ENCODE results near the gene ITSN2.

Gene ITSN2

DNA sequence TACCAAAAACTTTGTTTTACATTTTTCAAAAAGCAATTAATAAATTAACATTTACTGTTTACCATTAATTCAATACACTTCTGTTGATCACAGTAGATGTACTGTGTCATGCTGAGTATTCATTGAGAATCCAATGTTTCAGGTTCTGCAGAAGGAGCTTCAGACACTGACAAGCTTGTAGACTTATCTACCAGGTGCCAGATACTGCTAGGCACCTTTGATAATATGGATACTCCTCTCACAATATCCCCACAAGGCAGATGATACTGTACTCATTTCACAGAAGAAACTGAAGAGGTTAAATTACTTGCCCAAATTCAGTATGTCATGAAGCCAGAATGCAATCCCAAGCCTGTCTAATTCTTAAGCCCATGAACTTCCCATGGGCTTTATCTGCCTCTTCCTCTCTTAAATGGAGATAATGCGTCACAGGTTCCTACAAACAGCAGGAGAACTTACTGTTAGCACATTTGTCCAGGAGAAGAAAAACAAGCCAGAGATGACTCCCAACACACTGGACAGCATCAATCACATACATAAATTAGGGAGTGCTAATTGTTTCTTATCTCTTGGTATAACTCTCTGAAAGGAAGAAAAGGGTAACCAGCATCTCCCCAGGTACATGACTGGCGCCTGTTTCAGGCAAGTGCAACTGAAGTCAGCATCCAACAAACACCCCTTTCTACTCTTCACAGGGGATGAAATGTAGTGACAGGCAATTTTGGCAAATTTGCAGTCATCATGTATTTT, 27.4 kb downstream of the ITSN2 start:
- DNase-seq = no peak

DNA sequence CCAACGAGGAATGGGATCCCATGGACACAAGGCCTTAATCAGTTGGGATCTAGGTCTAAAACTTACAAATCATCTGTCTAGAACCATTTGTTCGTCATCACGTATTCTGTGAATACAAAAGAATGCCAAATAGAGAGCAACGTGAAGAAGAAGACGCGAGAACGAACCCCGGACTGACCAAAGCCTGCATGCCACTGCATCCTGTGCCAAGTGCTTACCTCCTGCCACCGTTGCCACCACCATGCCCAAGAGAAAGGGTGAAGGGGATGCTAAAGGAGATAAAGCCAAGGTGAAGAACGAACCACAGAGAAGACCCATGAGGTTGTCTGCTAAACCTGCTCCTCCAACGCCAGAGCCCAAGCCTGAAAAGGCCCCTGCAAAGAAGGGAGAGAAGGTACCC, 30.2 kb downstream of the ITSN2 start:
- no peak for DNase-seq

DNA sequence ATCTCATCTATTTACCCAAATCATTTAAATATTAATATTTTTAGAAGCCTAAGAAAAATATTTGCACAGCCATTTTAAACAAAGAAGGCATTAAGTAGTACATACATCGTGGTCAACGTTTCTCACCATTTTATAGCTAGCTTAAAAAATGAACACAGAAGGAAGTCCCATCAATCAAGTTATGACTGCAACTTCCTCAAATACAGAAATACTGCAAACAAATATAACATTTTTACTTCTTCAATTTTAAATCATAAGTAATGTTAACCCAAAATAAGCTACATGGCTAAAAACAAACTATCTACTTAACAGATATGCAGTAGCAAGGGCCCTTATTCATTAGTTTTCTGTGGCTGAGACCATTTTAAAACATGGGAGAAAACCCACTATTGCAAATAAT, 30.6 kb downstream of the ITSN2 start:
- peak in 1 of 5 experiments; percentile 8 for DNase-seq

DNA sequence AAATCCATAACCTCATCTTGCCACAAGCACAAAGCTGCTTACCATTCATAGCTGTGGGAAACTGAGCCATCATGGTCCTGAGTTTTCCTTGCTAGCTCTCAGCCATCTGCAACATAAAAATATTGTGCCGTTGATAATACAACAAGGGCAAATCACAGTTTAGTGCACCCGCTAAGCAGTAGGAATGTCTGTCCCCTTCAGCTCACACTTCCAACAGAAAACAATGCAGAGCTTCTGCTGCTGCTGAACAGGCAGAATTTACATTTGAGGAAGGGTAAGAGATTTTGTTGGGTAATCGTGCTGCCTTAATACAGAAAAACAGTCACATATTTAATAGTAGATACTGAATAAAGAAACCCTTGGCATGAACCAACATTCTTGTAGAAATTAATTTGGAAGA, 32.3 kb downstream of the ITSN2 start:
- no peak for DNase-seq

DNA sequence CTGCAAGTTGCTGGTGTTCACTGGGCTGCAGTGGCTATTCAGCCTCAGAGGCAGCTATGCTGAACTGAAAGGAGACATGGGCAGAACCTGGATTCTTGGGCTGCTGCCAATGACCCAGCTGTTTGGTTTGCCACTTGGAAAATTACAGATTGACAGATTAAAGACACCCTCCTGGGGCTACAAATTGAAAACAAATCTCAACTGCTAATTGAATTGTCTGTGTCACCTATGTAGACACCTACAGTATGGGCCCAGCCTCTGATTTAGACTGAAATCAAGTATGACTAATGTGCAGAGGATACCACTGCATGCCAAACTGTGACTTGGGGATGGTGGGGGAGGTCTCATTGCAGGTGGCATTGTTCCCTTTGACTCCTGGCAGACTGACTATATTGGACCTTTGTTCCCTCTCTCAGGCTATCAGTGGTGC, 42.8 kb downstream of the ITSN2 start:
- no peak for DNase-seq

DNA sequence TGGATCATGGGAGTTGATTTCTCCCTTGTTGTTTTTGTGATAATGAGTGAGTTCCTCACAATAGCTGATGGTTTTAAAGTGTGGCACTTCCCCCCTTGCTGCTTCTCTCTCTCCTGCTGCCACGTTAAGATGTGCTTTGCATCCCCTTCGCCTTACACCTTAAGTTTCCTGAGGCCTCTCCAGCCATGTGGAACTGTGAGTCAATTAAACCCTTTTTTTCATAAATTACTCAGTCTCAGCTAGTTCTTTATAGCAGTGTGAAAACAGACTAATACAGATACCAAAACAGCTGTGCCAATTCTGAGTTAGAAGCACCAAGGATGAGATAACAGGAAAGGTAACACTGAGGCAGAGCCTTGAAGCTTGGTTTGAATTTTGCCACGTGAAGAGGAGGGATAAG, 44.7 kb downstream of the ITSN2 start:
- peak in 1 of 5 experiments; percentile 10 for DNase-seq

DNA sequence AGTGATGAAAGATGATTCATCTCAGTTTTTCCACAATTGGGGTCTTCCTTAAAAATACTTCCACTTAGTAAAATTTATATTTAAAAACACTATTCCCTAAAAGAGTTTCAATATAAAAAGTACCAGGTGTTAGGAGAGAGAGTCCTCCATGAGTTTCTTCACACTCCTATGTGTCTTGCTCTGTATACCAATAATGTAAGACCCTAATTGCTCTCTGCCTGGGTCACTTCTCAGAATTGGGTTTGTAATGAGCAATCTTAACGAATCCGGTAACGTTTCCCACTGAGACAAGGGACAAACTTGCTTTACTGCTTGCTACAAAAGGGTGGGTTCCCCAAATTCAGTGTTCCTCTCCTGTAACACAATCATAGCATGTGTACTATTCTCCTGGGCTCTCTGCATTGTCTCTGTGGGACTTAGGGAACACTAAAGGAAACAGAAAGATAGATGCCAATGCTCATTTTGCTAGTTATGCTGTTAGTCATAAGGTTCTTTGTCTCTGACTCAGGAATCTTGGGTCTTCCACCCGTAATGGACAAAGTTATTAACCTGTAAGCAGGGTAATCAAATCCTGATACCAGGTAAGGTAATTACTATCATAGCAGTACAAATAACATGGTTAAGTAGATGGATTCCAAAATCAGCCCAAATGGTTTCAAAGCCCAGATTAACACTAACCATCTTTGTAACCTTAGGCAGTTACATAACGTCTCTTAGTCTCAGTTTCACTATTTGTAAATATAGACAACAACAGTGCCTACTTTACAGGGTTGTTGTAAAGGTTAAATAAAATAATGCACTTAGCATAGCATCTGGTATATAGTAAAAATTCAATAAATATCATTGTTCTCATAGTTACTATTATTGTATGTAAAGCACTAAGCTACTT, 46.3 kb downstream of the ITSN2 start:
- DNase-seq = peak in 1 of 5 experiments; percentile 1

DNA sequence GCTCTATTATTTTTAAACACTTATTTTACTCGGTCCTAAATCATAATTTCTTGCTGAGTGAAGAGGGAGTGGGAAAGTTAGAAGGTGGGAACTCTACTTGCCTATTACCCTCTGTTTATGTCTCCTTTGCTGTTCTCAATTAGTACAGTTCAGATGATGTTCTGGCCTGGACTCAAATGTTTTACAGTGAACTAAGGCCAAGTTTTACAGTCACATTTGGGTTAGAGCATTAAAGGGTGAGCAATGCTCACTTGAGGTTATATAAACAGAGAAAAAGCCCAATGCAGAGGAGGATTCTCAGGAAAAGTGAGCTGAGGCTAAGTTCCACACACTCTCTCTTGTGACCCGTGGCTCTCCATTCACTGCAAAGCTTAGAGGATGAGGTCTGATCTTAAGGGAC, 52.4 kb downstream of the ITSN2 start:
- DNase-seq = no peak

DNA sequence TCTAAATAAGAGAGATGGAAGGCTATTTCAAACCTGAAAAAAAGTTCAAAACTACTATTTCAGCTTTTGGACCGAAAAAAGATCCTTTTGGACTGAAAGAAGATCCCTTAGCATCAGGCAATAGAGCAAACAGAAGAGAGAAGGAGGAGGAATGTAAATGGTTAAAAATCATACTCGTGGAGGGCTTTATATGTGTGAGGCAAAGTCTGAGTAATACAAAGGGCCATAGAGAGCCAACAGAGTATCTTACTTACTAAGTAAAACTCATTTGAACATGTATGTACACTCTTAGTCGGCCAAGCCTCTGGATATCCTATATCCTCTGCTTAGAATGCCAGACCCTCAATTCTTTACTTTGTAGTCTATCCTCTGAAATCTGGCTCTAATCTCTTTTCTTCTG, 55.7 kb downstream of the ITSN2 start:
- no peak for DNase-seq

DNA sequence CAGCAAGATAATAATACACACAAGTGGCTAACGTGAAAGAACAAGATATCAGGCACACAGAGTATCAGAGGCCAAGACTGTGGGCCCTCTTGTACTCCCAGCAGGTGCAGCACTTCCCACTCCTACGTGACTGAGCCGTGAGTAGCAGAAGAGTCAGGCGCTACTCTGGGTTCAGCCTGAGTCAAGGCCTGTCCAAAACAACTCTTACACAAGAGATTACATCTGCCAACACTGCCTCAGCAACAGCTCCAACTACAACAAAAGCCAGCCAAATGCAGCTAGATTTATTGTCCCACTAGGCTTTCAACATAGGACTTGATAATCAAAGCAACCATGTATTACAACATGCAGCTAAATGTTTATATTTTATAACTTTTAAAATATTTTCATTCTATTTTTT, 56.2 kb downstream of the ITSN2 start:
- no peak for DNase-seq

DNA sequence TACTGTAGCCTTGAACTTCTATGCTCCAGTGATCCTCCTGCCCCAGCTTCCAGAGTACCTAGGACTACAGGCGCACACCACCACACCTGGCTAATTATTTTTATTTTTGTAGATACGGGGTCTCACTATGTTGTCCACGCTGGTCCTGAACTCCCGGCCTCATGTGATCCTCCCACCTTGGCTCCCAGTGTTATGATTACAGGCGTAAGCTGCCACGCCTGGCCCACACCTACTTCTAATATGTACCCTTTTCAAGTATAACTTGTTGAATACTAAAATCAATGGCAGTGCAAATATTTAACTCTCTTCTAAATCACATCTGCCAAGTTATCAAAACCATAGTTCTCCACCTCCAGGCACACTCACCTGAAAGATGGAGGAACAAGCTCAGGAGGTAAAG, 58.7 kb downstream of the ITSN2 start:
- DNase-seq = no peak

DNA sequence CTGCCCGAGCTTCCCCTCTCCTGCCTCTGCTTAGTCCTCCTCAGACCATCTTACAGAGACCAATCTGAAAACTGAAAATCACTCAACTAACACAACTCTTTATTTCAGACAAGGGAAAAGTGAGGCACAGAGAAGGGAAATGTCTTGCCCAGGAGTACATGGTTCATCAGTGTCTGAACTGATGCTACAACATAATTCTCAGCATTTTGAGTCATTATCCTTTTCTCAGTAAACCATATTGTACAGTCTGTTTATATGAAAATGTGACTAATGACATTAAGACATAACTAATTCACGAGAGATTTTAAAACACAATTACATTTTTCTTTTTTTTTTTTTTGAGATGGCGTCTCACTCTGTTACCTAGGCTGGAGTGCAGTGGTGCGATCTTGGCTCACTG, 62.7 kb downstream of the ITSN2 start:
- no peak for DNase-seq

DNA sequence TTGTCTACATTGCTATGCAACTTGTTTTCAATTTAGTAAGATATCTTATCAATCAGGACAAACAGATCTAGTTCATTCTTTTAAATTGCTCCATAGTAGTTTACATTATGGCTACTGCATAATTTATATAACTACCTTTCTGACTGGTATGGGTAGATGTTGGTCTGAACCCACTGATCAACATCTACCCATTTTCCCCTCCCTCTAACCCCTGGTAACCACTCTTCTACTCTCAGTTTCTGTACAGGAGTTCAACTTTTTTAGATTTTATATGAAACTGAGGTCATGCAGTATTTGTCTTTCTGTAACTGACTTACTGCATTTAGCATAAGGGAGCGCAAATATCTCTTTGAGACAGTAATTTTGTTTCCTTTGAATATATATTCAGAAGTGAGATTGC, 73.2 kb downstream of the ITSN2 start:
- peak in 1 of 5 experiments; percentile 79 for DNase-seq

DNA sequence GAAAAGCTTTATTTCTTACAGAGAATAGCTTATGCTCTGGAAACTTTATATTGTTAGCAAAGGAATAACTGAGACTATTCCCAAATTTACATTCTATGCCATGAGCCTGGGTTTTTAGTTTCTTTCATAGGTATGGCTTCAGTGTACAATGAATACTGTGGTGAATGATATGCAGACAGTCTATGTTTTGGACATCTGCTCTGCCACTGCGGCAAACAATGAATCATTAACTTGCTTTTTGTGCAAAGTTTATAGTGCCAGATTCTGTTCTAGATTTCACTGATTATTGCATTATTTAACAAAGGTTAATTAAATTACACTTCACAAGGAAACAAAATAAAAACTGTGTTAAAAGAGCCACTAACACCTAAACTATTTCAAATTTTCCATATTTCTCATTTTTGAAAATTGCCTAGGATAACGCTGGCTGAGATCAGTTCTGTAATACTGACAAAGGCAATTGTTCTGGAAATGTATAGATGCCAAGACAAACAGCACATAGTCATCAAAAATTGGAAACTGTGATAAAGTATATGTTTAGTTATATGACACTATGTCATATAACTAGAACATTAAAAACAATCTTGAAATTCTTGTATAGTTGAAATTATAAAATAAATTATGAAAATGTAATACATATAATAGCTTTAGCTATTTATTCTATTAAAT, 74.7 kb downstream of the ITSN2 start:
- DNase-seq = no peak

DNA sequence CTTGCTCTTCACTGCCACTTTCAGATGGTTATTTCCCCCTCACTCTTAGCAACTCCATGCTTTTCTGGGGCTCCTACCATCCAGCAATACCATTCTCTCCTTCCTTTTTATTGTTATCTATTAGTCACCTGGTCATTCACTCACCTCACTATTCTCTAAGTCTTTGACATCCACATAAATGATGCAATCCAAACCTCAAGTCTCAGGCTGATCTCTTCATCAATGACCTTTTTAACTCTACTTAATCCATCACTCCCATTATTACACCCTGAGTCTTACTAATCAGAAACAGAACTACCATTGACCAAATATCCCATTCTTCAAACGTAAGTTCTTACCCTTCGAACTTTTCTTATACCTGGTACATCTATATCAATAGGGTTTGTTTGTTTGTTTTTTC, 79.7 kb downstream of the ITSN2 start:
- no peak for DNase-seq

DNA sequence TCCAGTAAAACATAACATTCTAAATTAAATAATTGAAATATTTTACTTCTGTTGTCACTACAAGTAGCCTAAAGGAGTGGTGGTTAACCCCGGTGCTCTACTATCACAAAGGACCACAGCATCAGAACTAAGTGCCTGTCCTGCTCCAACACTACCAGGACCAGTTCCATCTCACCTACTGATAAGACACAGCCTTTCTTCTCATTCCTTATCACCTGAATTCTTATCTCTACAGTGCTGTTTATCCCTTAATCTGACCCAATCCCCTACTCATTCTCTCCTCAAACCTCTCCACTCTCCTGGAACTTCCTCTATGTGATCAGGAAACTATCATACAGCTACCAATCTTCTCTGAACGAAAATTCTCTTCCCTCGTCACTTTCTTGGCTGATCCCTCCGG, 80.2 kb downstream of the ITSN2 start:
- DNase-seq = no peak

DNA sequence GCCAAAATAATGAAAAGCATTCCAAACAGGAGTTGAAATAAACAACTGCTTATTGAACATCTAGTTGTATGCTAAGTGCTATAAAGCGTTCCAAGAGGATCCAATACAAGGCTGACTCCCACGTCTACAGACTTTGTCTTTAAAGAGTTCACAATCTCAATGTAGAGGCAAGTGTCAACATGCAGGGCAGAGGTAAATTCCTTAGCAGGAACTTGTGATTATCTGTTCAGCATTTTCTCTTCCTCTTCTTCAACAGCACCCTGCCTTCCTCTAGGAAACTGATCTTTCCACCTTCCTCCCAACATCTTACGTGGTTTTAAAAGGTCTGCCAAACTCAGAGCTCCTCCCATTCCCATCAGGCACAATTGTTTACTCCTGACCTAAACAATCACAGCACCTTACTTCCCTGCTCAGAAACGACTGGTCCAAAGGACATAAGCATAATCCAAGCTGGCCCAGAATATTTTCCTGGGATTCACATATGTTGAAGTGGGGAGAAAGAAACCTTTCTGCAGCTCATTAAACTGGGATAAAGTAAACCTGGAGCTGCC, 83.9 kb downstream of the ITSN2 start:
- DNase-seq = no peak

DNA sequence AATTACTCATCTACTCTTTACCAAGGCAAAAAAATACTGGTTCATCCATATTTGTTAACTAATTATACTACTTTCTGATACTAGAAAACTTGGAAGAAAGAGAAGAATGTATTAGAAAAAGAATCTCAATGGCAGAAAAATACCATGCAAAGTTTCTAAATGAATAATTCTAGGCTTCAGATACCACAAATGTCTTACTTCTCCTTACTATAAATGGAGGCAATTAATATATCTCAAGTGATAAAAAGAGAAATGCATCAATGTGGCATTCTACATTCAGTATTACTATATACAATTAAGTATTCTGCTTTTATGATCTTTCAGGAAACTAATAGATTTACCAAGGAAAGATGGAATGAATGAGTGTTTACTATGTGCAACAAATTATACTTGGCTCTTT, 85.5 kb downstream of the ITSN2 start:
- DNase-seq = no peak

DNA sequence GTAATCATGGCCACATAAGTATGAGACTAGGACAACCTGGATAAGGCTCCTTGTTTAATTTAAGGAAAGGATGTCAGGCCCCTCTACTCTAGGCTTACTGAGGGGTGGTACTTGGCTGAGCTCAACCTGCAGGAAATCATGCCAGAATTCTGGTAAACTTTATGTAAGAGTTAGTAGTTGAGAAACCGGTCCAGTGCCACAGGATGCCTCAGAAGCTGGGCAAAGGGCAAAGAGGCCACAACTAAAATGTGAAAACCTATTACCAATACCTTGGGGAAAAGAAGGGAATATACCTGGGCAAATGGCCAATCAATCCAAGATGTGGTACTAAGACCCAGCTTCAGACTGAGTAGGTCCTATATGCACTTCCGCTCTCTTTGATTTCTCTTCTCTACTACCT, 86.7 kb downstream of the ITSN2 start:
- DNase-seq = no peak

DNA sequence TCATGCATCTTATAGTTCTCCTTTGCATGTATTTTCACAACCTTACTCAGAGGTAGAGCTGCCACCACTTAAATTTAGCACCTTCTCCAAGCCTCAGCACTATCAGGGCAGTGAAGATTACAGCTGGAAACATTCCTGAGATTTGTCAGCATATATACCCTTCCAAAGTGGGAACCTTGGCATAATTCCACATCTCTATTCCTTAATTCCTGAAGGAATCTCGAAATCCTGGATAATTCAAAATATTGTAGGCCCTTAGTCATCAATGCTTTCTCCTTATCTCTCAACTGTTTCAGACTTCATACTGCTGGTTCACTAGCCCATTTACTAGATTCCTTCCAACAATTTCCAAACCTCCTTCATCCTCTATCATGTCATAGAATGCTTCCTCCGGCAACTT, 87.4 kb downstream of the ITSN2 start:
- DNase-seq = no peak

DNA sequence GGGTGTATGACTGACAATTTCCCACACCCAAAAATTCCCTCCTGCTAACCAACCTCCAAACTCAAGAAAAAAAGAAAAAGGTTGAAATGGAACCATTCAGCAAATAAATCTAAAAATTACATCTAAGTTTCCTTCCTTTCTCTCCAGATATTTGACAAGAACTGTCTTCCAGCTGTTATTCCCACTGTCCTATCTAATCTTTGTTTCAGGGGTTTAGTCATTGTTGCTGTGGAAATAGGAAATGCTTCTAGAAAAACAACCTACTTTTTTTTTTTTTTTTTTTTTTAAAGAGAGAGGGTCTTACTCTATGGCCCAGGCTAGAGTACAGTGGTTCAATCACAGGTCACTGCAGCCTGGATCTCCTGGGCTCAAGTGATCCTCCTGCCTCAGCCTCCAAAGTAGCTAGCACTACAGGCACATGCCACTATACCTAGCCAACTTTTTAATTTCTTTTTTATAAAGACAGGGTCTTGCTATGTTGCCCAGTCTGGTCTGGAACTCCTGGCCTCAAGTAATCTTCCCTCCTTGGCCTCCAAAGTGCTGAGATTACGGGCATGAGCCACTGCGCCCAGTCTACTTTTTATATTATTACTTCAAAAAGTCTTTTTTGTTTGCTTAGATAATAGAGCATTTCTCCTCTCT, 88.1 kb downstream of the ITSN2 start:
- no peak for DNase-seq

DNA sequence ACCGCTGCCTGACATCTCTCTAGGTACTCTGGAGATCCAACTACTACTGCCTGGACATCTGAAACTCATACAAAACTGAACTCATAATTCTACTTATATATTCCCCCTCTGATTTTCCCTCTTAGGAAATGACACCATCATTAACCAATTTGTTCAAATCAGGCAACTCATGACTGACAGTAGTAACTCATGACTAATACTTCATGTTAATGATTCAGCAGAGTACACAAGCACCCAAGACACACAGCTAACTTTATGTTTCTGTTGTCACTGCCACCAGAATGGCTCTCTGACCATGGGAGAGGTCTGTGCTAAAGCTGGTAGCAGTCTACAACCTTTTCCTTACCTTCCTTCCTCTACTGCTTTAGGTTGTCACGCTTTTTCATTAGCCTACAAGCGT, 91.1 kb downstream of the ITSN2 start:
- no peak for DNase-seq

DNA sequence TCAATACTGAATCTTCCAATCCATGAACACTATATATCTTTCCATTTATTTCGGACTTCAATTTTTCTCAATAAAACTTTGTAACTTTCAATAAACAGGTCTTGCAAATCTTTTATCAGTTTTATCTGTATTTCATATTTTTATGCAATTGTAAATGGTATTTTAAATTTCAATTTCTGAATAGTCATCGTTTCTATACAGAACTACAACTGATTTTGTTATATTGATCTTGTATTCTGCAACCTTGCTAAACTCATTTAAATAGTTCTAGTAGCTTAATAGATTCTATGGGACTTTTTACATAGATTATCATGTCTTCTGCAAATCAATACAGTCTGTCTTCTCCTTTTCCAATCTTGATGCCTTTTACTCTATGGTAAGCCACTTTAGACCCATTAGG, 95.1 kb downstream of the ITSN2 start:
- no peak for DNase-seq

All from T-helper 2 cell (primary cell).